CD4-positive, CD25-positive, alpha-beta regulatory T cell (primary cell): ENCODE data around the gene RRAGD. TPM values are rescaled to one million over a fixed set of nuclear protein-coding genes. Genes with fewer than 3 reads are reported as not detected.
A peak's percentile ranks its signal among the peaks of the same experiment; 100 is the strongest.

ENCODE experiments used
- ATAC-seq, 2 donors: fragments of 150-1000 bp; cut with Tn5 transposase; one replicate each; pipeline ENCODE4 v1.10.0; 2021; ENCODE audit warnings: low read depth in 2 of 2, moderate number of reproducible peaks in 2 of 2, moderate library complexity in 1 of 2
- DNase-seq, 3 donors: peaks; one replicate each; pipeline versions ENCODE4 v3.0.0 to v3.0.0-alpha.2; 2012 to 2022; ENCODE audit warnings: mixed read lengths in 1 of 3
- H3K27ac ChIP-seq: one replicate; pipeline ENCODE4 v1.7.0; 2013; ENCODE audit warnings: mild to moderate bottlenecking, low read length; ENCODE audit not compliant: insufficient read depth, poor library complexity, severe bottlenecking
- H3K27me3 ChIP-seq: one replicate; pipeline ENCODE4 v1.7.0; 2013; ENCODE audit warnings: low read length; ENCODE audit not compliant: control insufficient read depth, insufficient read depth
- H3K36me3 ChIP-seq: one replicate; pipeline ENCODE4 v1.7.0; 2013; ENCODE audit warnings: mild to moderate bottlenecking, low read length, moderate library complexity; ENCODE audit not compliant: control insufficient read depth, insufficient read depth
- H3K4me1 ChIP-seq: 2 replicates; pipeline ENCODE4 v1.7.0; 2013; ENCODE audit warnings: mild to moderate bottlenecking, low read length; ENCODE audit not compliant: insufficient read depth, control insufficient read depth, poor library complexity, severe bottlenecking
- H3K4me3 ChIP-seq: one replicate; pipeline ENCODE4 v1.7.0; 2013; ENCODE audit warnings: low read depth, mild to moderate bottlenecking, low read length, moderate library complexity
- H3K9me3 ChIP-seq, 2 experiments: 1 replicate in 1 of 2; 2 replicates in 1 of 2; pipeline ENCODE4 v1.7.0; 2013; ENCODE audit warnings: low read length in 2 of 2, mild to moderate bottlenecking in 1 of 2, moderate library complexity in 1 of 2; ENCODE audit not compliant: control insufficient read depth in 2 of 2
- H3K27ac Mint-ChIP-seq, 3 donors: one replicate each; pipeline ENCODE4 v1.8.0; 2020 to 2022; ENCODE audit warnings: mild to moderate bottlenecking in 3 of 3, mixed read lengths in 3 of 3, moderate library complexity in 2 of 3
- H3K27me3 Mint-ChIP-seq: one replicate; pipeline ENCODE4 v1.8.0; 2022; ENCODE audit warnings: mild to moderate bottlenecking, mixed read lengths
- H3K36me3 Mint-ChIP-seq: one replicate; pipeline ENCODE4 v1.8.0; 2020; ENCODE audit warnings: mixed read lengths
- H3K4me1 Mint-ChIP-seq, 4 donors: one replicate each; pipeline ENCODE4 v1.8.0; 2020 to 2022; ENCODE audit warnings: mixed read lengths in 4 of 4, mild to moderate bottlenecking in 1 of 4
- H3K4me3 Mint-ChIP-seq, 4 donors: one replicate each; pipeline ENCODE4 v1.8.0; 2020 to 2022; ENCODE audit warnings: mild to moderate bottlenecking in 4 of 4, mixed read lengths in 4 of 4, moderate library complexity in 3 of 4
- H3K9me3 Mint-ChIP-seq, 7 donors: one replicate each; pipeline ENCODE4 v1.8.0; 2020 to 2022; ENCODE audit warnings: mixed read lengths in 7 of 7, mild to moderate bottlenecking in 3 of 7, moderate library complexity in 2 of 7
- polyA plus RNA-seq, 4 donors: library from polyadenylated mRNA; unstranded; fragments of 300-500 nt; fragmentation: Illumina TruSeq; gene quantifications; one replicate each; pipeline ENCODE4 v1.2.3, GENCODE V29; 2021
- total RNA-seq: library from RNA; stranded (reverse); gene quantifications from one replicate; pipeline ENCODE4 v1.2.3, GENCODE V29; 2022

Gene RRAGD
- total RNA-seq (1.7 TPM), polyA plus RNA-seq (under 1 TPM; 0.17 to 0.99 (median 0.62) TPM)

- Histone ChIP-seq H3K36me3 (no peaks in the 10 kb centered on the region), H3K4me3 (peak within 1 kb of the TSS; percentile 53), H3K27ac (no peak within 1 kb of the TSS), H3K4me1 (peaks cover 22% of the 10 kb centered on the region), H3K9me3 (no peaks in the 10 kb centered on the region), H3K27me3 (peaks cover 36% of the 10 kb centered on the region)
- Mint-ChIP-seq H3K4me1 (peaks cover 4 to 17% (median 12%) of the 10 kb centered on the region in 4 donors), H3K27ac (peak within 1 kb of the TSS in 1 of 3 donors; percentile 88), H3K27me3 (peaks cover 74% of the 10 kb centered on the region), H3K9me3 (peaks cover 0 to under 1% (median 0%) of the 10 kb centered on the region in 7 donors), H3K36me3 (no peaks in the 10 kb centered on the region), H3K4me3 (peak within 1 kb of the TSS; percentile 83 to 93 (median 91))
- ATAC-seq = peak; percentile 77 to 82
- peak; percentile 22 to 71 (median 46) for DNase-seq
These were observed at the start of gene RRAGD for GRCh38 chr6:89412071-89413005. RRAGD (minus strand) TSS chr6:89412273; CDS start chr6:89411993, 280 bp downstream.

GRCh38 chr6:89460713-89461112, 48.6 kb upstream of the RRAGD start:
- H3K4me1 Mint-ChIP-seq = no peaks in the 10 kb centered on the region
- no peak overlapping the region for H3K4me3 ChIP-seq
- no peak overlapping the region for H3K27ac Mint-ChIP-seq
- H3K27ac ChIP-seq = no peak overlapping the region
- H3K9me3 ChIP-seq = no peaks in the 10 kb centered on the region
- DNase-seq (no peak), ATAC-seq (no peak)
- no peaks in the 10 kb centered on the region for H3K27me3 ChIP-seq
- peaks cover 3% of the 10 kb centered on the region for H3K36me3 Mint-ChIP-seq
- peaks cover 0 to 4% (median 0%) of the 10 kb centered on the region in 7 donors for H3K9me3 Mint-ChIP-seq
- no peaks in the 10 kb centered on the region for H3K36me3 ChIP-seq
- H3K4me1 ChIP-seq = no peaks in the 10 kb centered on the region
- no peak overlapping the region for H3K4me3 Mint-ChIP-seq
- H3K27me3 Mint-ChIP-seq = peaks cover 8% of the 10 kb centered on the region

GRCh38 chr6:89459501-89459900, 47.4 kb upstream of the RRAGD start:
- H3K27ac ChIP-seq = no peak overlapping the region
- H3K4me1 Mint-ChIP-seq = no peaks in the 10 kb centered on the region
- no peak for ATAC-seq
- H3K4me1 ChIP-seq = no peaks in the 10 kb centered on the region
- H3K27ac Mint-ChIP-seq = no peak overlapping the region
- no peaks in the 10 kb centered on the region for H3K27me3 ChIP-seq
- no peaks in the 10 kb centered on the region for H3K9me3 ChIP-seq
- no peak overlapping the region for H3K4me3 Mint-ChIP-seq
- H3K36me3 ChIP-seq = no peaks in the 10 kb centered on the region
- H3K27me3 Mint-ChIP-seq = peaks cover 6% of the 10 kb centered on the region
- H3K9me3 Mint-ChIP-seq = peaks cover 0 to 4% (median 1%) of the 10 kb centered on the region in 7 donors
- H3K36me3 Mint-ChIP-seq = peaks cover 6% of the 10 kb centered on the region
- no peak for DNase-seq
- no peak overlapping the region for H3K4me3 ChIP-seq

GRCh38 chr6:89458704-89459103, 46.6 kb upstream of the RRAGD start:
- Histone ChIP-seq H3K27ac (no peak overlapping the region), H3K4me1 (no peaks in the 10 kb centered on the region), H3K27me3 (no peaks in the 10 kb centered on the region), H3K4me3 (no peak overlapping the region), H3K9me3 (no peaks in the 10 kb centered on the region), H3K36me3 (no peaks in the 10 kb centered on the region)
- Mint-ChIP-seq H3K4me1 (no peaks in the 10 kb centered on the region), H3K27me3 (peaks cover 4% of the 10 kb centered on the region), H3K4me3 (no peak overlapping the region), H3K27ac (no peak overlapping the region), H3K9me3 (peaks cover 0 to 4% (median 1%) of the 10 kb centered on the region in 7 donors), H3K36me3 (peaks cover 6% of the 10 kb centered on the region)
- ATAC-seq (no peak), DNase-seq (no peak)

- Mint-ChIP-seq H3K27me3 (peaks cover 5% of the 10 kb centered on the region), H3K9me3 (peaks cover 0 to 4% (median 0%) of the 10 kb centered on the region in 7 donors), H3K27ac (no peak overlapping the region), H3K4me1 (no peaks in the 10 kb centered on the region), H3K36me3 (peaks cover 6% of the 10 kb centered on the region), H3K4me3 (no peak overlapping the region)
- ATAC-seq = no peak
- DNase-seq = no peak
- no peaks in the 10 kb centered on the region for H3K36me3 ChIP-seq
- no peaks in the 10 kb centered on the region for H3K9me3 ChIP-seq
- H3K4me3 ChIP-seq = no peak overlapping the region
- no peaks in the 10 kb centered on the region for H3K27me3 ChIP-seq
- H3K27ac ChIP-seq = no peak overlapping the region
- H3K4me1 ChIP-seq = no peaks in the 10 kb centered on the region
These were observed 42.2 kb upstream of the RRAGD start for GRCh38 chr6:89454300-89454699.

GRCh38 chr6:89452281-89452680, 40.2 kb upstream of the RRAGD start:
- Mint-ChIP-seq H3K36me3 (peaks cover 6% of the 10 kb centered on the region), H3K27ac (no peak overlapping the region), H3K9me3 (peaks cover 0 to 2% (median 0%) of the 10 kb centered on the region in 7 donors), H3K4me1 (no peaks in the 10 kb centered on the region), H3K27me3 (peaks cover 4% of the 10 kb centered on the region), H3K4me3 (no peak overlapping the region)
- ATAC-seq (no peak), DNase-seq (no peak)
- H3K9me3 ChIP-seq = no peaks in the 10 kb centered on the region
- no peaks in the 10 kb centered on the region for H3K36me3 ChIP-seq
- no peak overlapping the region for H3K4me3 ChIP-seq
- H3K27me3 ChIP-seq = no peaks in the 10 kb centered on the region
- H3K4me1 ChIP-seq = no peaks in the 10 kb centered on the region
- H3K27ac ChIP-seq = no peak overlapping the region

GRCh38 chr6:89449193-89449592, 37.1 kb upstream of the RRAGD start:
- no peak overlapping the region for H3K27ac ChIP-seq
- no peaks in the 10 kb centered on the region for H3K4me1 ChIP-seq
- H3K9me3 ChIP-seq = no peaks in the 10 kb centered on the region
- no peaks in the 10 kb centered on the region for H3K27me3 ChIP-seq
- ATAC-seq (no peak), DNase-seq (no peak)
- Mint-ChIP-seq H3K9me3 (no peaks in the 10 kb centered on the region), H3K27ac (no peak overlapping the region), H3K27me3 (peaks cover 4% of the 10 kb centered on the region), H3K4me1 (no peaks in the 10 kb centered on the region), H3K4me3 (no peak overlapping the region), H3K36me3 (no peaks in the 10 kb centered on the region)
- H3K4me3 ChIP-seq = no peak overlapping the region
- no peaks in the 10 kb centered on the region for H3K36me3 ChIP-seq

- H3K27me3 ChIP-seq = no peaks in the 10 kb centered on the region
- H3K4me3 ChIP-seq = no peak overlapping the region
- no peaks in the 10 kb centered on the region for H3K9me3 Mint-ChIP-seq
- no peaks in the 10 kb centered on the region for H3K9me3 ChIP-seq
- H3K4me1 ChIP-seq = no peaks in the 10 kb centered on the region
- no peaks in the 10 kb centered on the region for H3K36me3 Mint-ChIP-seq
- no peak for DNase-seq
- peaks cover 10% of the 10 kb centered on the region for H3K27me3 Mint-ChIP-seq
- H3K27ac ChIP-seq = no peak overlapping the region
- no peaks in the 10 kb centered on the region for H3K4me1 Mint-ChIP-seq
- H3K27ac Mint-ChIP-seq = no peak overlapping the region
- H3K36me3 ChIP-seq = no peaks in the 10 kb centered on the region
- ATAC-seq = no peak
- no peak overlapping the region for H3K4me3 Mint-ChIP-seq
These were observed 31.6 kb upstream of the RRAGD start for GRCh38 chr6:89443658-89444057.
